Measurements from ENCODE around the gene KRT222. TPM values are rescaled to one million over a fixed set of nuclear protein-coding genes. Genes with fewer than 3 reads are reported as not detected.

The KRT222 gene
- total and polyA plus RNA-seq, 2 of the 13 experiments (the other 11 are each of a cell fraction or from before 2014, with no cell fraction given), result not detected

DNA sequence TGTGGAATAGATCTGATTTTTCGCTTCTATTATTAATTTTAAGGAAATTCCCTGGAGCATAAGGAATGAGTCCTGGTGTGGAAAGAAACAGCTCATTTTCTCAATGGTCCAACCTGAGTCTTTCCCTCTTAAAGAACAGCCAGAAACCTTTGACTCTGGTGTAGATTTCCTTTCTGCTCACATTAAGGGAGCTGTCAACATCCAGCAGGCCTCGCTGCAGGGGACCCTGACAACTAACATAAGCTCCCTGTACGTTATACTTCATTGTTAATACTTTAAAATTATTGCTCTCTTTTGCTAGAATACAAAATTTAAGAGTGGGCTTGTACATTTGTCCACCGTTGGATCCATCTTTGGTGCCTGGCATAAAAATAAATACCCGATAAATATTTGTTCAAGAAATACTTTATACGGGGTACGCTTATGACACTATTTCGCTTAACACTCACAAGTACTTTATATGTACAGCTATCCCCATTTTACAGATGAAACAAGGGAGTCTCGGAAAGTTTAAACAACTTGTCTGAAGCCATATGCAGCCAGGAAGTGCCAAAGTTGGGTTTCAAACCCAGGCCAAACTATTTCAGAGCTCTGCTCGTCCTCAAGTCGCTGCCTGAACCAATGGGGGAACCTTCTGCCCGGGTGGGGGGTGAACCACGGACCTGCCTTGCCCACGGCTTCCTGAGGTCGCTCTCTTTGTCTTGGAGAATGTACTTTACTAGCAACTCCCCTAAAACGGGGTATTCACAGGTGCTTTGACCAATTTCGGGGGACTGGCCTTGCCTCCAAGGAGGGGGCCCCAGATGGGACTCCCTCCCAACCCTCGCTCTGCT is 18.0 kb downstream of the KRT222 start (continued):
- TF ChIP-seq ATF2 (CRISPR knock-in tag; IDR thresholded peaks at IDR 0.05), result no peak
- TF ChIP-seq ZNF224 (CRISPR knock-in tag; IDR thresholded peaks at IDR 0.05), result no peak
- TF ChIP-seq SALL2 (CRISPR knock-in tag; IDR thresholded peaks at IDR 0.05), result no peak
- TF ChIP-seq, protein P1, sequence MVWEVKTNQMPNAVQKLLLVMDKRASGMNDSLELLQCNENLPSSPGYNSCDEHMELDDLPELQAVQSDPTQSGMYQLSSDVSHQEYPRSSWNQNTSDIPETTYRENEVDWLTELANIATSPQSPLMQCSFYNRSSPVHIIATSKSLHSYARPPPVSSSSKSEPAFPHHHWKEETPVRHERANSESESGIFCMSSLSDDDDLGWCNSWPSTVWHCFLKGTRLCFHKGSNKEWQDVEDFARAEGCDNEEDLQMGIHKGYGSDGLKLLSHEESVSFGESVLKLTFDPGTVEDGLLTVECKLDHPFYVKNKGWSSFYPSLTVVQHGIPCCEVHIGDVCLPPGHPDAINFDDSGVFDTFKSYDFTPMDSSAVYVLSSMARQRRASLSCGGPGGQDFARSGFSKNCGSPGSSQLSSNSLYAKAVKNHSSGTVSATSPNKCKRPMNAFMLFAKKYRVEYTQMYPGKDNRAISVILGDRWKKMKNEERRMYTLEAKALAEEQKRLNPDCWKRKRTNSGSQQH (CRISPR knock-in tag; IDR thresholded peaks at IDR 0.05; ENCODE audit: low read depth), result 0 out of 2 replicates have a peak, but pooled peaks have one; percentile 5
- 0 out of 2 replicates have a peak, but pooled peaks have one; percentile 16 for TF ChIP-seq SMAD1 (CRISPR knock-in tag; IDR thresholded peaks at IDR 0.05; ENCODE audit: borderline replicate concordance, low read depth)
- TF ChIP-seq PCBP1 (IDR thresholded peaks at IDR 0.05; ENCODE audit: borderline replicate concordance, low read depth, low read length), result no peak
- TF ChIP-seq NFAT5 (CRISPR knock-in tag; IDR thresholded peaks at IDR 0.05), result no peak
- TF ChIP-seq ZNF850 (CRISPR knock-in tag; conservative IDR thresholded peaks at IDR 0.05), result no peak
- TF ChIP-seq ZNF282 (IDR thresholded peaks at IDR 0.05; ENCODE audit: partially characterized antibody), result no peak
- no peak for TF ChIP-seq ZNF761 (CRISPR knock-in tag; conservative IDR thresholded peaks at IDR 0.05)
- no peak for TF ChIP-seq JARID2 (CRISPR knock-in tag; IDR thresholded peaks at IDR 0.05; ENCODE audit: insufficient replicate concordance)
- no peak for TF ChIP-seq ZSCAN22 (CRISPR knock-in tag; IDR thresholded peaks at IDR 0.05)
- no peak for TF ChIP-seq TP53 (CRISPR knock-in tag; conservative IDR thresholded peaks at IDR 0.05)
- TF ChIP-seq ZNF766 (CRISPR knock-in tag; IDR thresholded peaks at IDR 0.05; ENCODE audit: borderline replicate concordance), result no peak
- TF ChIP-seq DMAP1 (CRISPR knock-in tag; IDR thresholded peaks at IDR 0.05), result no peak
- TF ChIP-seq NAIF1 (CRISPR knock-in tag; IDR thresholded peaks at IDR 0.05; ENCODE audit: borderline replicate concordance), result no peak
- TF ChIP-seq, protein P2, sequence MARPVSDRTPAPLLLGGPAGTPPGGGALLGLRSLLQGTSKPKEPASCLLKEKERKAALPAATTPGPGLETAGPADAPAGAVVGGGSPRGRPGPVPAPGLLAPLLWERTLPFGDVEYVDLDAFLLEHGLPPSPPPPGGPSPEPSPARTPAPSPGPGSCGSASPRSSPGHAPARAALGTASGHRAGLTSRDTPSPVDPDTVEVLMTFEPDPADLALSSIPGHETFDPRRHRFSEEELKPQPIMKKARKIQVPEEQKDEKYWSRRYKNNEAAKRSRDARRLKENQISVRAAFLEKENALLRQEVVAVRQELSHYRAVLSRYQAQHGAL (CRISPR knock-in tag; IDR thresholded peaks at IDR 0.05; ENCODE audit: not compliant biosample characterization), result no peak
- no peak for TF ChIP-seq HNRNPH1 (optimal IDR thresholded peaks at IDR 0.05; ENCODE audit: low read depth, low read length)
- TF ChIP-seq ZNF780A (CRISPR knock-in tag; IDR thresholded peaks at IDR 0.05), result no peak

Data from HepG2 (cell line).